Left ventricle myocardium inferior (tissue), 1 donor: ENCODE measurements around the gene KRT24. TPM values are rescaled to one million over a fixed set of nuclear protein-coding genes. Genes with fewer than 3 reads are reported as not detected.

Source experiments
- DNase-seq: peaks from one replicate; pipeline ENCODE4 v3.0.0-alpha.2; 2020
- H3K27ac ChIP-seq: fragments of 200-600 bp; replicated peaks from 2 replicates; pipeline ENCODE4 v1.8.0; 2021
- H3K27me3 ChIP-seq: fragments of 200-600 bp; 2 replicates; pipeline ENCODE4 v1.8.0; 2021; ENCODE audit warnings: low read depth
- H3K36me3 ChIP-seq: fragments of 200-600 bp; 2 replicates; pipeline ENCODE4 v1.8.0; 2021
- H3K4me1 ChIP-seq: fragments of 200-600 bp; 2 replicates; pipeline ENCODE4 v1.8.0; 2021
- H3K4me3 ChIP-seq: fragments of 200-600 bp; 2 replicates; pipeline ENCODE4 v1.8.0; 2021; ENCODE audit warnings: mild to moderate bottlenecking, moderate library complexity
- H3K9me3 ChIP-seq: fragments of 200-600 bp; replicated peaks from 2 replicates; pipeline ENCODE4 v1.8.0; 2021
- intact Hi-C: fragments of 100-400 bp; cut with micrococcal nuclease; formaldehyde crosslinking; loops from one replicate; pipeline ENCODE4 v1.11.0; 2022
- total RNA-seq: library from RNA; stranded (reverse); fragmentation: NEBNext Ultra II Directional; extraction: Animal tissue kit (Norgen Biotek cat#: 25700); gene quantifications from one replicate; pipeline ENCODE4 v1.2.1, GENCODE V29; 2021
- TF ChIP-seq, protein P1 (sequence below): fragments of 200-600 bp; IDR thresholded peaks from 2 replicates; pipeline ENCODE4 v1.8.0; 2021; ENCODE audit warnings: antibody characterized with exemption, mild to moderate bottlenecking, borderline replicate concordance
- donor health status: DM: no; HTN: yes; CAD: no; lungs with severe emphysema.

The KRT24 gene
- total RNA-seq, 1 donor from 2014 or later: not detected

DNA sequence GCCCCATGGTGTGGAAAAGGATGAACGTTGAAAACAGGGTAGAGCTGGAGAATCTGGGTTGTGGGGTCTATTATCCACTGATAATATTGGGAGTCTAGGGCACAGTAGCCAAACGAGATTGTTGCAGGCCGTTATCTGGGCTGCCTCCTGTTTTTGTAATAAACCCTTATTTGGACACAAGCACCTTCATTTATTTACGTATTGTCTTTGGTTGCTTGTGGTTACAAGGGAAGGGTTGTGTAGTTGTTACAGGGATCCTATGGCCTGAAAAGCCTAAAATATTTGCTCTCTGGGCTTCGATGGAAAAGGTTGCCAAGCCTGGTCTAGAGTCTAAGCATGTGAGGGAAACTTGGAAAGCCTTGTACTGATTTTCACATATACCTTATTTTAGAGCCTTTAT lies 51.6 kb downstream of the KRT24 start:
- intact Hi-C loops: no loop called here
- TF ChIP-seq, protein P1, sequence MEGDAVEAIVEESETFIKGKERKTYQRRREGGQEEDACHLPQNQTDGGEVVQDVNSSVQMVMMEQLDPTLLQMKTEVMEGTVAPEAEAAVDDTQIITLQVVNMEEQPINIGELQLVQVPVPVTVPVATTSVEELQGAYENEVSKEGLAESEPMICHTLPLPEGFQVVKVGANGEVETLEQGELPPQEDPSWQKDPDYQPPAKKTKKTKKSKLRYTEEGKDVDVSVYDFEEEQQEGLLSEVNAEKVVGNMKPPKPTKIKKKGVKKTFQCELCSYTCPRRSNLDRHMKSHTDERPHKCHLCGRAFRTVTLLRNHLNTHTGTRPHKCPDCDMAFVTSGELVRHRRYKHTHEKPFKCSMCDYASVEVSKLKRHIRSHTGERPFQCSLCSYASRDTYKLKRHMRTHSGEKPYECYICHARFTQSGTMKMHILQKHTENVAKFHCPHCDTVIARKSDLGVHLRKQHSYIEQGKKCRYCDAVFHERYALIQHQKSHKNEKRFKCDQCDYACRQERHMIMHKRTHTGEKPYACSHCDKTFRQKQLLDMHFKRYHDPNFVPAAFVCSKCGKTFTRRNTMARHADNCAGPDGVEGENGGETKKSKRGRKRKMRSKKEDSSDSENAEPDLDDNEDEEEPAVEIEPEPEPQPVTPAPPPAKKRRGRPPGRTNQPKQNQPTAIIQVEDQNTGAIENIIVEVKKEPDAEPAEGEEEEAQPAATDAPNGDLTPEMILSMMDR: no peak
- Histone ChIP-seq H3K36me3 (no peaks in the 10 kb centered on the region), H3K4me1 (peaks cover 24% of the 10 kb centered on the region), H3K9me3 (no peaks in the 10 kb centered on the region), H3K27me3 (no peaks in the 10 kb centered on the region), H3K4me3 (no peak overlapping the region), H3K27ac (no peak overlapping the region)
- no peak for DNase-seq

DNA sequence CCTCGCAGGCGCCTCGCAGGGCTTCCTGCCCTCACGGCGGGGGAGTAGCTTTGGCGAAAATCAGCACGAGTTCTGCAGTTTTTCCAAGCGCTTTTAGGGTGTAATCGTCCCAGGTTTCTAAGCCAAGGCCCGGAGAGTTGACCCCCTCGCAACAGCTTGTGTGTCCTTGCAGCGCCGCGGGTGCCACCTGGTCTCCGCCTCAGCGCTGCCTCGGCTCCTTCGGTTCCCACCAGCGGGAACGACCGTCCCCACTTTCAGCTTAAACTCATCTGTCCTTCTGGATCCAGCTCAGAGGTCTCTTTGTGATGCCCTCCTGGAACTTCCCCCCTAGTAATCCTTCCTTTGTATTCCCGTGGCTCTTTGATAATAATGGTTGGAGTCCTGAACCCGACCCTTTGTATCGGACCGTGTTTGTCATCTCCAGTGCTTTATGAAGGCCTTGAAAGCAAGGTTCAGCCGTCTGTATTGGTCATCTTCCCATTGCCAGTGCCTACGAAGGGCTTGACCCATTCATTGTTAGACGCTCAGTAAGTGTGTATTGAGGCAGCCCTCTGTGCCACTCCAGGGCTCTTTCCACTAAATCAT lies 55.1 kb downstream of the KRT24 start:
- DNase-seq: peak; percentile 24
- Histone ChIP-seq H3K36me3 (peaks cover 18% of the 10 kb centered on the region), H3K4me1 (peaks cover 57% of the 10 kb centered on the region), H3K27me3 (no peaks in the 10 kb centered on the region), H3K9me3 (no peaks in the 10 kb centered on the region), H3K4me3 (peak overlapping the region; percentile 96), H3K27ac (peak overlapping the region; percentile 98)
- TF ChIP-seq, protein P1: no peak
- intact Hi-C loops: no loop called here

Other genes with a start within 250 kb of the KRT24 start
- not detected for gene TNS4, start 202.1 kb downstream of the KRT24 start, total RNA-seq
- not detected for gene CCR7, start 138.3 kb downstream of the KRT24 start, total RNA-seq
- gene SMARCE1, start 55.9 kb downstream of the KRT24 start, total RNA-seq: 58.6 TPM
- gene KRT222, start 38.6 kb downstream of the KRT24 start, total RNA-seq: 0.38 TPM
- not detected for gene KRT25, start 51.6 kb upstream of the KRT24 start, total RNA-seq
- gene KRT26, start 68.4 kb upstream of the KRT24 start, total RNA-seq: not detected
- not detected for gene KRT27, start 78.8 kb upstream of the KRT24 start, total RNA-seq
- gene KRT28, start 96.2 kb upstream of the KRT24 start, total RNA-seq: not detected
- 54.7 TPM for gene KRT10, start 118.9 kb upstream of the KRT24 start, total RNA-seq
- gene KRT12, start 163.5 kb upstream of the KRT24 start, total RNA-seq: not detected
- gene KRT20, start 181.5 kb upstream of the KRT24 start, total RNA-seq: not detected
- 0.33 TPM for gene KRT23, start 233.9 kb upstream of the KRT24 start, total RNA-seq